ENCODE measurements around the gene PLAAT3.
A peak's percentile ranks its signal among the peaks of the same experiment; 100 is the strongest.
"Not testable (repeated sequence)": the region's sequence is repeated elsewhere in the genome, so short reads cannot be mapped to it uniquely, and the experiment has no call there.

PLAAT3 gene

GRCh38 chr11:63623513-63624140 lies 9.4 kb upstream of the PLAAT3 start:
- Histone ChIP-seq H3K27ac (ENCODE audit: low read depth, low read length, severe bottlenecking) (no peak overlapping the region), H3K9me3 (ENCODE audit: control insufficient read depth, low read length) (no peaks in the 10 kb centered on the region), H3K4me1 (ENCODE audit: control insufficient read depth, insufficient read depth, low read length, poor library complexity, severe bottlenecking) (no peaks in the 10 kb centered on the region), H3K36me3 (ENCODE audit: control insufficient read depth, insufficient read depth, low read length) (peaks cover 5% of the 10 kb centered on the region), H3K4me3 (ENCODE audit: extremely low read depth, insufficient read depth, low read length, poor library complexity, severe bottlenecking) (no peak overlapping the region)
- 75 to 91% methylated on average over 2 to 6 of the region's 7 CpGs for WGBS, 2 experiments (ENCODE audit: insufficient coverage in 2 of 2)

- 79 to 92% methylated on average over 2 of the region's 2 CpGs for WGBS, 2 experiments (ENCODE audit: insufficient coverage in 2 of 2)
- no peaks in the 10 kb centered on the region for H3K9me3 ChIP-seq (ENCODE audit: control insufficient read depth, low read length)
- no peaks in the 10 kb centered on the region for H3K4me1 ChIP-seq (ENCODE audit: control insufficient read depth, insufficient read depth, low read length, poor library complexity, severe bottlenecking)
Observed at GRCh38 chr11:63622323-63622722, 8.1 kb upstream of the PLAAT3 start.

GRCh38 chr11:63621071-63621470 lies 6.8 kb upstream of the PLAAT3 start:
- Histone ChIP-seq H3K27ac (ENCODE audit: low read depth, low read length, severe bottlenecking) (no peak overlapping the region), H3K36me3 (ENCODE audit: control insufficient read depth, insufficient read depth, low read length) (no peaks in the 10 kb centered on the region), H3K4me3 (ENCODE audit: extremely low read depth, insufficient read depth, low read length, poor library complexity, severe bottlenecking) (no peak overlapping the region), H3K4me1 (ENCODE audit: control insufficient read depth, insufficient read depth, low read length, poor library complexity, severe bottlenecking) (no peaks in the 10 kb centered on the region), H3K9me3 (ENCODE audit: control insufficient read depth, low read length) (no peaks in the 10 kb centered on the region)
- WGBS, 2 experiments (ENCODE audit: insufficient coverage in 2 of 2): no CpG with 5 or more reads among the region's 1 CpG

More at GRCh38 chr11:63622323-63622722, 8.1 kb upstream of the PLAAT3 start:
- H3K4me3 ChIP-seq (ENCODE audit: extremely low read depth, insufficient read depth, low read length, poor library complexity, severe bottlenecking): no peak overlapping the region
- H3K27ac ChIP-seq (ENCODE audit: low read depth, low read length, severe bottlenecking): no peak overlapping the region
- no peaks in the 10 kb centered on the region for H3K36me3 ChIP-seq (ENCODE audit: control insufficient read depth, insufficient read depth, low read length)

- Histone ChIP-seq H3K27ac (ENCODE audit: low read depth, low read length, severe bottlenecking) (no peak overlapping the region), H3K4me1 (ENCODE audit: control insufficient read depth, insufficient read depth, low read length, poor library complexity, severe bottlenecking) (no peaks in the 10 kb centered on the region), H3K9me3 (ENCODE audit: control insufficient read depth, low read length) (no peaks in the 10 kb centered on the region), H3K36me3 (ENCODE audit: control insufficient read depth, insufficient read depth, low read length) (no peaks in the 10 kb centered on the region), H3K4me3 (ENCODE audit: extremely low read depth, insufficient read depth, low read length, poor library complexity, severe bottlenecking) (no peak overlapping the region)
- WGBS, 2 experiments (ENCODE audit: insufficient coverage in 2 of 2): 81 to 88% methylated on average over 3 to 4 of the region's 6 CpGs
Observed at GRCh38 chr11:63619967-63620366, 5.7 kb upstream of the PLAAT3 start.

GRCh38 chr11:63617686-63618085 lies 3.5 kb upstream of the PLAAT3 start:
- not testable (repeated sequence) for H3K9me3 ChIP-seq (ENCODE audit: control insufficient read depth, low read length)

GRCh38 chr11:63616953-63617352 lies 2.7 kb upstream of the PLAAT3 start:
- H3K36me3 ChIP-seq (ENCODE audit: control insufficient read depth, insufficient read depth, low read length): no peaks in the 10 kb centered on the region
- no peak overlapping the region for H3K27ac ChIP-seq (ENCODE audit: low read depth, low read length, severe bottlenecking)
- WGBS, 2 experiments (ENCODE audit: insufficient coverage in 2 of 2): 80% methylated on average over 1 of the region's 3 CpGs; no CpG with 5 or more reads in 1 of the 2 experiments
- H3K9me3 ChIP-seq (ENCODE audit: control insufficient read depth, low read length): no peaks in the 10 kb centered on the region
- no peak overlapping the region for H3K4me3 ChIP-seq (ENCODE audit: extremely low read depth, insufficient read depth, low read length, poor library complexity, severe bottlenecking)
- H3K4me1 ChIP-seq (ENCODE audit: control insufficient read depth, insufficient read depth, low read length, poor library complexity, severe bottlenecking): no peaks in the 10 kb centered on the region

More at GRCh38 chr11:63617686-63618085, 3.5 kb upstream of the PLAAT3 start:
- not testable (repeated sequence) for H3K27ac ChIP-seq (ENCODE audit: low read depth, low read length, severe bottlenecking); H3K36me3 ChIP-seq (ENCODE audit: control insufficient read depth, insufficient read depth, low read length); H3K4me1 ChIP-seq (ENCODE audit: control insufficient read depth, insufficient read depth, low read length, poor library complexity, severe bottlenecking); H3K4me3 ChIP-seq (ENCODE audit: extremely low read depth, insufficient read depth, low read length, poor library complexity, severe bottlenecking)
- 87 to 94% methylated on average over 3 of the region's 5 CpGs for WGBS, 2 experiments (ENCODE audit: insufficient coverage in 2 of 2)

GRCh38 chr11:63613517-63614135 lies 607 bp downstream of the PLAAT3 start:
- H3K4me3 ChIP-seq (ENCODE audit: extremely low read depth, insufficient read depth, low read length, poor library complexity, severe bottlenecking): peak overlapping the region; percentile 55
- 1% methylated on average over 34 to 41 of the region's 45 CpGs for WGBS, 2 experiments (ENCODE audit: insufficient coverage in 2 of 2)
- no peaks in the 10 kb centered on the region for H3K9me3 ChIP-seq (ENCODE audit: control insufficient read depth, low read length)
- no peaks in the 10 kb centered on the region for H3K36me3 ChIP-seq (ENCODE audit: control insufficient read depth, insufficient read depth, low read length)
- peaks cover 4% of the 10 kb centered on the region for H3K4me1 ChIP-seq (ENCODE audit: control insufficient read depth, insufficient read depth, low read length, poor library complexity, severe bottlenecking)
- H3K27ac ChIP-seq (ENCODE audit: low read depth, low read length, severe bottlenecking): no peak overlapping the region

- H3K4me1 ChIP-seq (ENCODE audit: control insufficient read depth, insufficient read depth, low read length, poor library complexity, severe bottlenecking): peaks cover 4% of the 10 kb centered on the region
- H3K4me3 ChIP-seq (ENCODE audit: extremely low read depth, insufficient read depth, low read length, poor library complexity, severe bottlenecking): no peak overlapping the region
- no peaks in the 10 kb centered on the region for H3K9me3 ChIP-seq (ENCODE audit: control insufficient read depth, low read length)
- H3K27ac ChIP-seq (ENCODE audit: low read depth, low read length, severe bottlenecking): no peak overlapping the region
- H3K36me3 ChIP-seq (ENCODE audit: control insufficient read depth, insufficient read depth, low read length): no peaks in the 10 kb centered on the region
Observed at GRCh38 chr11:63612181-63612580, 2.1 kb downstream of the PLAAT3 start.

- H3K36me3 ChIP-seq (ENCODE audit: control insufficient read depth, insufficient read depth, low read length): no peaks in the 10 kb centered on the region
- WGBS, 2 experiments (ENCODE audit: insufficient coverage in 2 of 2): 30 to 73% methylated on average over 1 of the region's 1 CpG
- peaks cover 4% of the 10 kb centered on the region for H3K4me1 ChIP-seq (ENCODE audit: control insufficient read depth, insufficient read depth, low read length, poor library complexity, severe bottlenecking)
- no peaks in the 10 kb centered on the region for H3K9me3 ChIP-seq (ENCODE audit: control insufficient read depth, low read length)
- no peak overlapping the region for H3K27ac ChIP-seq (ENCODE audit: low read depth, low read length, severe bottlenecking)
- no peak overlapping the region for H3K4me3 ChIP-seq (ENCODE audit: extremely low read depth, insufficient read depth, low read length, poor library complexity, severe bottlenecking)
Observed at GRCh38 chr11:63611395-63611747, 2.9 kb downstream of the PLAAT3 start.

GRCh38 chr11:63610604-63611394 lies 3.4 kb downstream of the PLAAT3 start:
- Histone ChIP-seq H3K27ac (ENCODE audit: low read depth, low read length, severe bottlenecking) (no peak overlapping the region), H3K36me3 (ENCODE audit: control insufficient read depth, insufficient read depth, low read length) (no peaks in the 10 kb centered on the region), H3K4me3 (ENCODE audit: extremely low read depth, insufficient read depth, low read length, poor library complexity, severe bottlenecking) (no peak overlapping the region), H3K4me1 (ENCODE audit: control insufficient read depth, insufficient read depth, low read length, poor library complexity, severe bottlenecking) (peaks cover 4% of the 10 kb centered on the region), H3K9me3 (ENCODE audit: control insufficient read depth, low read length) (no peaks in the 10 kb centered on the region)
- 17 to 21% methylated on average over 11 to 13 of the region's 14 CpGs for WGBS, 2 experiments (ENCODE audit: insufficient coverage in 2 of 2)
